GM12874 (cell line): ENCODE data around the gene NCOA7.

ENCODE experiments used
- TF ChIP-seq, protein P1 (sequence below): IDR thresholded peaks from 2 replicates; pipeline ENCODE4 v1.5.1; 2011; ENCODE audit warnings: low read depth, mild to moderate bottlenecking, control low read depth, low read length, moderate library complexity; ENCODE audit not compliant: insufficient read depth

Gene NCOA7

DNA sequence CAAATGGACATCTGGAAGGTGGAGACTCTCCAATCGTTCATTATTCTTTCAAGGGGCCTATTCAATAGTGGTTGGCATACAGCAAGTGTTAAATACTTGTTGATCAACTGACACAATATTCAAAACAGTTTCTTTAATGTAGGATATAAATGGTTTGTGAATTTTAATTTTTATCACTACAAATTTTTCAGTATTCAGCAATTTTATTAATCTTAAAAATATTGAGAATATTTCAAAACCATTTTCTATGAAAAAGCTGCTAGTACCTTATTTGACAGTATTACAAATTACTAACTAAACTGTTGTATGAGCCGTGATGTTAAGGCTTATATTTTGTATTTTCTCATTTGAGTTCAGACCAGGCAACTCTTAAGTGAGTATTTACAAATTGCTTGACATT is 32.4 kb downstream of the NCOA7 start:
- TF ChIP-seq, protein P1, sequence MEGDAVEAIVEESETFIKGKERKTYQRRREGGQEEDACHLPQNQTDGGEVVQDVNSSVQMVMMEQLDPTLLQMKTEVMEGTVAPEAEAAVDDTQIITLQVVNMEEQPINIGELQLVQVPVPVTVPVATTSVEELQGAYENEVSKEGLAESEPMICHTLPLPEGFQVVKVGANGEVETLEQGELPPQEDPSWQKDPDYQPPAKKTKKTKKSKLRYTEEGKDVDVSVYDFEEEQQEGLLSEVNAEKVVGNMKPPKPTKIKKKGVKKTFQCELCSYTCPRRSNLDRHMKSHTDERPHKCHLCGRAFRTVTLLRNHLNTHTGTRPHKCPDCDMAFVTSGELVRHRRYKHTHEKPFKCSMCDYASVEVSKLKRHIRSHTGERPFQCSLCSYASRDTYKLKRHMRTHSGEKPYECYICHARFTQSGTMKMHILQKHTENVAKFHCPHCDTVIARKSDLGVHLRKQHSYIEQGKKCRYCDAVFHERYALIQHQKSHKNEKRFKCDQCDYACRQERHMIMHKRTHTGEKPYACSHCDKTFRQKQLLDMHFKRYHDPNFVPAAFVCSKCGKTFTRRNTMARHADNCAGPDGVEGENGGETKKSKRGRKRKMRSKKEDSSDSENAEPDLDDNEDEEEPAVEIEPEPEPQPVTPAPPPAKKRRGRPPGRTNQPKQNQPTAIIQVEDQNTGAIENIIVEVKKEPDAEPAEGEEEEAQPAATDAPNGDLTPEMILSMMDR = no peak

DNA sequence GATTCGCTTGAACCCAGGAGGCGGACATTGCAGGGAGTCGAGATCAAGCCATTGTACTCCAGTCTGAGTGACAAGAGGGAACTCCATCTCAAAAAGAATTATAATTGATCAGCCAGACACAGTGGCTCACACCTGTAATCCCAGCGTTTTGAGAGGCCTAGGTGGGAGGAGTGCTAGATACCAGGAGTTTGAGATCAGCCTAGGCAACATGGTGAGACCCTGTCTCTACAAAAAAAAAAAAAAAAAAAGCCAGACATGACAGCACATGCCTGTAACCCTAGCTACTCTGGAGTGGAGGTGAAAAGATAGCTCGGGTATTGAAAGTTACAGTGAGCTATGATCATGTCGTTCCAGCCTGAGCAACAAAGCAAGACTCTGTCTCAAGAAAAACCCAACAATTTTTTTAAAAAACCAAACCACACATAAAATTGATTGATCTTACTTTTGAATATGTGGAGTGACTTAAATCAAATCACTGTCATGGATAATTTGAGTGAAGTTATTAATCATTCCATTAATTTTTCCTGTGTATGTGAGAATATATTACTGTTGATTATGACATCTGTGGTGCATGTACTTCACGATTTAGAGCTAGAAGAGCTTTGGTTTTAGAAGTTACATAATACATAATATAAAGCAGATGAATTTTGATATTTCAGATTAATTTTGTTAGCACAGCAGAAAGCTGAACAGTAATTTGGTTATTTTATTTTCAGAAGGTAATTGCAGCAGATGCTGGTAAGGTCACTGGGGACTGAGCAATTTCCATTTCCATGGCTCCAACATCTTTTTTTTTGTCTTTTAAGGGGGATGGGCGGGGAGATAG is 34.4 kb downstream of the NCOA7 start:
- TF ChIP-seq, protein P1 = no peak

- TF ChIP-seq, protein P1 = no peak
Measured at GRCh38 chr6:125826695-125827463, 36.1 kb downstream of the NCOA7 start.

DNA sequence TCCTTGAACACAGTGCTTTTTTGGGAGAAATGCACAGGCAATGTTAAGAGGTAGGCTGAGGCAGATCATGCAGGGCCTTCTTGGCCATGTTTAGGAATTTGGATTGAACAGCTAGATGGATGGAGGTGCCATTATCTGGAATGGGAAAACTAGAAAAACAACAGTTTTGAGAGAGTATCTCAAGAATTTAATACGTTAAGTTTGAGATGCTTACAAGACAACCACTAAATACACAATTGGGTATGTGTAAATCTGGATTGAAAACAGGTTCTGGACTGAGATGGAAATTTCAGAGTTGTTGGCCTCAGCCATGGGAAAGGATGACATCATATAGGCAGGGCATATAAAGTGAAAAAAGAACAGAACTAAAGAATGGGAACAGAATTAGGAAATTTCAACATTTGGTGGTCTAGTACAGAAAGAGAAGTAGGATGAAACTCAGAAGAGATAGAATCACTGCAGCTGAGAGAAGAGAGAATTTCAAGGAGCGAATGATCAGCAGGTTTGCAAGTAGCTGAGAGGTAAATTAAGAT is 37.1 kb downstream of the NCOA7 start:
- TF ChIP-seq, protein P1 = no peak

- TF ChIP-seq, protein P1 = no peak
Measured at GRCh38 chr6:125828476-125829039, 37.8 kb downstream of the NCOA7 start.

- TF ChIP-seq, protein P1 = no peak
Measured at GRCh38 chr6:125829433-125829832, 38.7 kb downstream of the NCOA7 start.

GRCh38 chr6:125831659-125832058 is 40.9 kb downstream of the NCOA7 start:
- TF ChIP-seq, protein P1 = no peak
